Measurements from ENCODE around the gene STAG2.
A peak's percentile ranks its signal among the peaks of the same experiment; 100 is the strongest.

Gene STAG2

DNA sequence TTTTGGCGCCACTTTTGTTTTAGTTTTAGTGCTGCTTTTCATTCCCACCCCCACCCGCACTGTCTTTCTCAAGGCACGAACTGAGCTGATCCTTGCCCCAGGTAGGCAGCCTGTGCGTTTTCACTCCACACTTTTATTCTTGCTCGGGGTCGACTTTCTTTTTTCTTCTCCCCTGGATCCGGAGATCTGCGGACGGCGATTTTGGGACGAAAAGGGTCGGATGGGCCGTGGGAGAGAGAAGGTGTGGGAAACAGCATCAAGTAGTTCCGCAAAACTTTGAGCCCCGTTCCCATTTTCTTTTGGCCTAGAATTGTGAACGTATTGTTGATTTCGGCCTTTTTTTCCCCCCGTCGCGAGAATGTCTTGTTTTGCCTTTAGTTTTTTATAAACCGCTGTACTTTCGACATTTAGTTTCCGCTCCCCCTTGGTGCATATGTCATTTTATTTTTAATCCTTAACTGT lies 531 bp downstream of the STAG2 start:
- TF ChIP-seq CTCF (IDR thresholded peaks at IDR 0.05; ENCODE audit: low read depth, low read length, missing control alignments): no peak
- in situ Hi-C loops (cut with HindIII; ENCODE audit: low sequenced_read_pairs): no loop called here
- peak overlapping the region; percentile 80 for H3K4me3 ChIP-seq (ENCODE audit: low read depth, low read length)
- no peak for DNase-seq (ENCODE audit: low read depth)

DNA sequence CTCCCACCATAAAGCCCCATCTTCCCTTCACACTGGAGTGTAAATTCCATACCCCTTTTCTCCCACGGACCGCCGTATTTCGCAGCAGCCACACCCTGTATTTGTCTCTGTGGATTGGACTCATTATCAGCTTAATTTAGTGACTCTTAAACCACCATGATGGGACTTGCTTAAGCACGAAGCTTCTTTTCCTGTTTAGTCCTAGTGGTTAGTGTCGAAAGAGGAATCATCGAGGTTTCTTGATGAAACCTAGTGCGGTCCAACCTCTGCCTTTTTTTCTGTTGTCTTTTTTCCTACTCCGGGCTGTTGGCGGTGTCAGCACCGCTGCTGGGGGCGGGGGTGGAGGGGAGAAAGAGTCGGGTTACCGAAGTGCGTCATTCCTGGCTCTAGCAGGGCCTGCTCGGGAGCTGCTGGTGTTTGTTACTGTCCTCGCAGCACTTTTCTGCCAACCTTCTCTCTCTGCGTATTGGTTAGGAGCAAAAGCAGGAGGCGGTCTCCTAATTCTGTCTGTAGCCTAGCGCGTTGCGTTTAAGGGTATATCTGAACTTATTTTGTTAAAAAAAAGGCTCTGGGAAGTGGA lies 1.4 kb downstream of the STAG2 start:
- in situ Hi-C loops (cut with HindIII; ENCODE audit: low sequenced_read_pairs): no loop called here
- peak overlapping the region; percentile 80 for H3K4me3 ChIP-seq (ENCODE audit: low read depth, low read length)
- peak; percentile 87 for DNase-seq (ENCODE audit: low read depth)
- no peak for TF ChIP-seq CTCF (IDR thresholded peaks at IDR 0.05; ENCODE audit: low read depth, low read length, missing control alignments)

DNA sequence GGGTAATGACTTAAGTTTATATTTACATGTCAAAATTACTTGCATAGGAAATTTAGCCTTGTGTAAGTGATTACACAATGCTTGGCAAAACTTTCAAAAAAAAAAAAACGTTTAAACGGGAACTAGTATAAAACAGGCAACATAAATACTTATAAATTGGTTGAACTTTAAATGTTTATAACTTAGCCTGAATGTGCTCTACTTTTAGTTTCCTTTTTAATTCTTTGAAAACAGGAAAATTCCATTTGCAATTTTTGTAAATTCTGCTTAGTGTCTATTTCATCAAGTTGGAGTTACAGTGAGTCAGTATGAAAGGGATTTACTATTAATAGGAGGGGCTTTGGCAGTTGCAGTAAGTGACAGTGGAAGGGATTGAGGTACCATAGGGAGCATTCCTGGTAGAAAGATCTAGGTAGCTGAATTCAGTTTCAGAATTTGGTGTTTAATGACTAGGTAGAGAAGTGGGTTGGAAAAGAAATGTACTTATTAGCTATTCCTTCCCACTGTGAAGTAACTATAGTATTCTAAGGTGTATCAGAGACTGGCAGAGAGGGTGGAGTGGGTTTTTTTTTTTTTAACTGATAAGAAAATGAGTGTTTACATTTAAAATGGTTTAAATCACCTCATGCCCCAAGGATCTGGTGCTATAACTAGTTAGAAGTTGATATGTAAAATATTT lies 2.8 kb downstream of the STAG2 start:
- peak overlapping the region; percentile 80 for H3K4me3 ChIP-seq (ENCODE audit: low read depth, low read length)
- no peak for TF ChIP-seq CTCF (IDR thresholded peaks at IDR 0.05; ENCODE audit: low read depth, low read length, missing control alignments)

DNA sequence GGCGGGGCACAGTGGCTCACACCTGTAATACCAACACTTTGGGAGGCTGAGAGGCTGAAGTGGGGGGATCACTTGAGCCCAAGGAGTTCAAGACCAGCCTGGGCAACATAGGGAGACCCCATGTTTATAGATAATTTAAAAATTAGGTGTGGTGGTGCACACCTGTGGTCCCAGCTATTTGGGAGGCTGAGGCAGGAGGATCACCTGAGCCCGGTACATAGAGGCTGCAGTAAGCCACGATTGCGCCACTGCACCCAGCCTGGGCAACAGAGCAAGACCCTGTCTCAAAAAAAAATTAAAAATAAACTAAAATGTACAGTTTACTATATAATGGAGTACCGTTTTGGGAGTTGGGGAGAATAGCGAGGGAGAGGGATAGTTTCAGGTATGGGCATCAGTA lies 4.2 kb downstream of the STAG2 start:
- no peak overlapping the region for H3K4me3 ChIP-seq (ENCODE audit: low read depth, low read length)
- no peak for TF ChIP-seq CTCF (IDR thresholded peaks at IDR 0.05; ENCODE audit: low read depth, low read length, missing control alignments)
- in situ Hi-C loops (cut with HindIII; ENCODE audit: low sequenced_read_pairs): no loop called here
- no peak for DNase-seq (ENCODE audit: low read depth)

More for the DNA sequence above, 2.8 kb downstream of the STAG2 start:
- in situ Hi-C loops (cut with HindIII; ENCODE audit: low sequenced_read_pairs): no loop called here
- DNase-seq (ENCODE audit: low read depth): no peak

GRCh38 chrX:123967497-123967896 lies 6.0 kb downstream of the STAG2 start:
- H3K4me3 ChIP-seq (ENCODE audit: low read depth, low read length): no peak overlapping the region
- in situ Hi-C loops (cut with HindIII; ENCODE audit: low sequenced_read_pairs): no loop called here
- DNase-seq (ENCODE audit: low read depth): no peak
- TF ChIP-seq CTCF (IDR thresholded peaks at IDR 0.05; ENCODE audit: low read depth, low read length, missing control alignments): no peak

DNA sequence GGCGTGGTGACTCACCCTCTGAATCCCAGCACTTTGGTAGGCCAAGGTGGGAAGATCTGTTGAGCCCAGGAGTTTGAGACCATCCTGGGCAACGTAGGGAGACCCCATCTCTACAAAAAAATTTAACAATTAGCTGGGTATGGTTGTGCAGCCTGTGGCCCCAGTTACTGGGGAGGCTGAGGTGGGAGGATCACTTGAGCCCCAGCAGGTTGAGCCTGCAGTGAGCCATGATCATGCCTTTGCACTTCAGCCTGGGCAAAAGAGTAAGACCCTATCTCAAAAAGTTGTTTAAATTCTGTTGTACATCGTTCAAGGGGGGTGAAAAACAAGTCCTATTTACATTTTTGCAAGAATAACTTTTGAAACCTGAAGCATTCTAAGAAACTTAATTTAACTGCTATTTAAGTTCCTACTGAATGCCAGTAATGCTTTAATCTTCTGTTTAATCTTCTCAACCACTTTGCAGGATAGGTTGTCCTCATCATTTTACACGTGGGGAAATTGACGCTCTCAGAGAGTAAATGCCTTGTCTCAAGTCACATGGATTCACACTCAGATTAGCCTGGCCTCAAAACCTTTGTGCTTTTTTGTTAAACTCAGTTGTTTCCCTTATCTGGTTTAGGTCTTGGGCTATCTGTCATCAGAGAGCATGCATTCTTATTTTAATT lies 7.0 kb downstream of the STAG2 start:
- TF ChIP-seq CTCF (IDR thresholded peaks at IDR 0.05; ENCODE audit: low read depth, low read length, missing control alignments): no peak
- in situ Hi-C loops (cut with HindIII; ENCODE audit: low sequenced_read_pairs): no loop called here
- DNase-seq (ENCODE audit: low read depth): no peak
- H3K4me3 ChIP-seq (ENCODE audit: low read depth, low read length): no peak overlapping the region

Measured in astrocyte of the cerebellum (primary cell).